Measurements from ENCODE around the gene ZNF337. TPM values are rescaled to one million over a fixed set of nuclear protein-coding genes. Genes with fewer than 3 reads are reported as not detected.
"Not testable (repeated sequence)": the region's sequence is repeated elsewhere in the genome, so short reads cannot be mapped to it uniquely, and the experiment has no call there.

Gene ZNF337
- total RNA-seq, 1 experiment from 2014 or later = 13.2 TPM

GRCh38 chr20:25669826-25670422 lies 26.7 kb downstream of the ZNF337 start:
- H3K27me3 ChIP-seq (ENCODE audit: low read length) = no peaks in the 10 kb centered on the region
- DNase-seq = peak; percentile 65
- no peaks in the 10 kb centered on the region for H3K9me2 ChIP-seq (replicated peaks; ENCODE audit: insufficient read depth, low read length)
- no peak overlapping the region for H3K4me3 ChIP-seq (ENCODE audit: low read length)
- H3K9ac ChIP-seq (ENCODE audit: low read length) = no peak overlapping the region
- H3K36me3 ChIP-seq (ENCODE audit: insufficient read depth, low read length) = peaks cover 11% of the 10 kb centered on the region; the same call in 1 of the 2 replicates
- no peak overlapping the region for H3K4me2 ChIP-seq (ENCODE audit: low read depth, low read length, poor library complexity, severe bottlenecking)
- no peaks in the 10 kb centered on the region for H3K9me3 ChIP-seq (ENCODE audit: low read length)
- H4K20me1 ChIP-seq (ENCODE audit: insufficient read depth, low read depth, low read length) = no peaks in the 10 kb centered on the region
- no peak overlapping the region for H2AFZ ChIP-seq (ENCODE audit: low read length)
- H3K27ac ChIP-seq (ENCODE audit: low read length) = no peak overlapping the region
- H3K4me1 ChIP-seq (ENCODE audit: low read length) = 0 out of 2 replicates have a peak, but pooled peaks cover 3% of the 10 kb centered on the region
- H3K79me2 ChIP-seq (ENCODE audit: low read length) = 0 out of 2 replicates have a peak, but pooled peaks cover 4% of the 10 kb centered on the region

- Histone ChIP-seq H3K27ac (ENCODE audit: low read length) (no peak overlapping the region), H3K4me1 (ENCODE audit: low read length) (0 out of 2 replicates have a peak, but pooled peaks cover 3% of the 10 kb centered on the region), H3K9me2 (replicated peaks; ENCODE audit: insufficient read depth, low read length) (no peaks in the 10 kb centered on the region), H3K36me3 (ENCODE audit: insufficient read depth, low read length) (peaks cover 8% of the 10 kb centered on the region; the same call in 1 of the 2 replicates), H4K20me1 (ENCODE audit: insufficient read depth, low read depth, low read length) (no peaks in the 10 kb centered on the region), H3K4me2 (ENCODE audit: low read depth, low read length, poor library complexity, severe bottlenecking) (no peak overlapping the region), H2AFZ (ENCODE audit: low read length) (no peak overlapping the region), H3K9ac (ENCODE audit: low read length) (no peak overlapping the region), H3K4me3 (ENCODE audit: low read length) (no peak overlapping the region), H3K9me3 (ENCODE audit: low read length) (no peaks in the 10 kb centered on the region), H3K79me2 (ENCODE audit: low read length) (0 out of 2 replicates have a peak, but pooled peaks cover 4% of the 10 kb centered on the region), H3K27me3 (ENCODE audit: low read length) (no peaks in the 10 kb centered on the region)
- DNase-seq = no peak
Measured at GRCh38 chr20:25668446-25668845, 28.2 kb downstream of the ZNF337 start.

DNA sequence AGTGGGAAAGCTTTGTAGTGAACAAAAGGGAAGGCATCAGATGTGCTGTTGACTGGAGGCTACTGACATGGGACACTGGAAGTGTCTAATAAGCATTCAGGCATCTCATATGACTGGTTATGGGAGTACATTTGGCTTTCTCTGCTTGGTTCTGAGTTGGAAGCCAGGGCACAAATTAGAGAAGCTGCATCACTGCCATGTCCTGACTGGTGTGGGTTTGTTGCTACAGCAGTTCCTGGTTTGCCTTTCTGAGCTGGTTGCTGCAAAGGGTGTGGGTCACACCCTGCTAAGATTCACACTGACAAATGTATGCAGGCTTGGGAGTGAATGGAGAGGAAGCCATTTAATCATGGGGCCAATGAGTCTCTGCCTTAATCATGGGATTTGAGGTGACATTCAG lies 36.7 kb downstream of the ZNF337 start:
- Histone ChIP-seq H3K27me3 (ENCODE audit: low read length) (no peaks in the 10 kb centered on the region), H3K9me2 (replicated peaks; ENCODE audit: insufficient read depth, low read length) (no peaks in the 10 kb centered on the region), H2AFZ (ENCODE audit: low read length) (no peak overlapping the region), H4K20me1 (ENCODE audit: insufficient read depth, low read depth, low read length) (no peaks in the 10 kb centered on the region), H3K4me2 (ENCODE audit: low read depth, low read length, poor library complexity, severe bottlenecking) (no peak overlapping the region), H3K79me2 (ENCODE audit: low read length) (0 out of 2 replicates have a peak, but pooled peaks cover 3% of the 10 kb centered on the region), H3K4me1 (ENCODE audit: low read length) (no peaks in the 10 kb centered on the region), H3K27ac (ENCODE audit: low read length) (no peak overlapping the region), H3K36me3 (ENCODE audit: insufficient read depth, low read length) (no peaks in the 10 kb centered on the region), H3K9ac (ENCODE audit: low read length) (no peak overlapping the region), H3K4me3 (ENCODE audit: low read length) (no peak overlapping the region), H3K9me3 (ENCODE audit: low read length) (no peaks in the 10 kb centered on the region)
- DNase-seq = no peak

- H3K9me2 ChIP-seq (replicated peaks; ENCODE audit: insufficient read depth, low read length) = no peaks in the 10 kb centered on the region
- no peaks in the 10 kb centered on the region for H4K20me1 ChIP-seq (ENCODE audit: insufficient read depth, low read depth, low read length)
- no peak overlapping the region for H3K9ac ChIP-seq (ENCODE audit: low read length)
- no peak for DNase-seq
- H3K27me3 ChIP-seq (ENCODE audit: low read length) = no peaks in the 10 kb centered on the region
- H3K4me2 ChIP-seq (ENCODE audit: low read depth, low read length, poor library complexity, severe bottlenecking) = no peak overlapping the region
- no peak overlapping the region for H3K27ac ChIP-seq (ENCODE audit: low read length)
- H2AFZ ChIP-seq (ENCODE audit: low read length) = no peak overlapping the region
- no peaks in the 10 kb centered on the region for H3K4me1 ChIP-seq (ENCODE audit: low read length)
- 0 out of 2 replicates have a peak, but pooled peaks cover 3% of the 10 kb centered on the region for H3K79me2 ChIP-seq (ENCODE audit: low read length)
- no peaks in the 10 kb centered on the region for H3K9me3 ChIP-seq (ENCODE audit: low read length)
- no peak overlapping the region for H3K4me3 ChIP-seq (ENCODE audit: low read length)
- H3K36me3 ChIP-seq (ENCODE audit: insufficient read depth, low read length) = peaks cover 6% of the 10 kb centered on the region; the same call in 1 of the 2 replicates
Measured at GRCh38 chr20:25654487-25654886, 42.2 kb downstream of the ZNF337 start.

DNA sequence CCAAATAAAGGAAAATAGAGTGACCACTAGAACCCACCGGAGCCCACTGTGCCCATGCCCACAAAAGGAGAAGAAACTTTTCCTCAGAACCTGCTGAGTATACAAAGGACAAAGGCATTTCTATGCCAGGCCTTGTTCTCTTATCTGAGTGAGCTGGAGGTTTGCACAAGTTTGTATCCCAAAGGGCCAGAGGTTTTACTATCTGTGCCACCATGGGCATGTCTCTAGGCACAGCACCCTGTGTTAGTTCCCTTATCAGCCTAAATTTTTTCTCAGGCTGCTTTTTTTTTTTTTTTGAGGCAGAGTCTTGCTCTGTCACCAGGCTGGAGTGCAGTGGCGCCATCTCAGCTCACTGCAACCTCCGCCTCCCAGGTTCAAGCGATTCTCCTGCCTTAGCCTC lies 43.8 kb downstream of the ZNF337 start:
- H3K4me2 ChIP-seq (ENCODE audit: low read depth, low read length, poor library complexity, severe bottlenecking); H3K27ac ChIP-seq (ENCODE audit: low read length); H3K36me3 ChIP-seq (ENCODE audit: insufficient read depth, low read length); H3K27me3 ChIP-seq (ENCODE audit: low read length); H3K4me3 ChIP-seq (ENCODE audit: low read length); H4K20me1 ChIP-seq (ENCODE audit: insufficient read depth, low read depth, low read length); H3K79me2 ChIP-seq (ENCODE audit: low read length); H3K9ac ChIP-seq (ENCODE audit: low read length); H2AFZ ChIP-seq (ENCODE audit: low read length); H3K4me1 ChIP-seq (ENCODE audit: low read length); DNase-seq; H3K9me3 ChIP-seq (ENCODE audit: low read length); H3K9me2 ChIP-seq (replicated peaks; ENCODE audit: insufficient read depth, low read length): not testable (repeated sequence)

GRCh38 chr20:25644814-25645213 lies 51.8 kb downstream of the ZNF337 start:
- no peak for DNase-seq
- Histone ChIP-seq H3K9me2 (replicated peaks; ENCODE audit: insufficient read depth, low read length) (no peaks in the 10 kb centered on the region), H3K36me3 (ENCODE audit: insufficient read depth, low read length) (peaks cover 9% of the 10 kb centered on the region; the same call in 1 of the 2 replicates), H3K79me2 (ENCODE audit: low read length) (no peaks in the 10 kb centered on the region), H4K20me1 (ENCODE audit: insufficient read depth, low read depth, low read length) (no peaks in the 10 kb centered on the region), H3K9ac (ENCODE audit: low read length) (no peak overlapping the region), H3K27me3 (ENCODE audit: low read length) (no peaks in the 10 kb centered on the region), H3K27ac (ENCODE audit: low read length) (no peak overlapping the region), H2AFZ (ENCODE audit: low read length) (no peak overlapping the region), H3K4me2 (ENCODE audit: low read depth, low read length, poor library complexity, severe bottlenecking) (no peak overlapping the region), H3K9me3 (ENCODE audit: low read length) (no peaks in the 10 kb centered on the region), H3K4me3 (ENCODE audit: low read length) (no peak overlapping the region), H3K4me1 (ENCODE audit: low read length) (no peaks in the 10 kb centered on the region)

DNA sequence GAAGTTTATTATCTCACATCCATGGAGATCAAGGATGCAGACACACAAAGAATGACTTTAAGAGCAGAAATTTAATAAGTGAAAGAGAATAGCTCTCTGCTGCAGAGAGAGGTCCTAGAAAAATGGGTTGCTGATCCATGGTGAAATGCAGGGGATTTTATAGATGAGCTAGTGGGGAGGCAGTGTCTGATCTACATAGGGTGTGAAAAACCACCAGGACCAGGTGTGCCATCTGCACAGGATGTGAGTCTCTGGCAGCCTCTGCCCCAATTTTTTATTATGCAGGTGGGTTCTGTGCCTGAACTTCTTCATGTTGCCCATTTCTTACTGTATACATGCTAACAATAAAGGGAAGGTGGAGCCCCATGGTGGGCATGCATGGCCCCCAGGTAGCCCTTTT lies 52.9 kb downstream of the ZNF337 start:
- Histone ChIP-seq H3K9ac (ENCODE audit: low read length) (no peak overlapping the region), H3K4me3 (ENCODE audit: low read length) (no peak overlapping the region), H3K4me1 (ENCODE audit: low read length) (no peaks in the 10 kb centered on the region), H3K9me2 (replicated peaks; ENCODE audit: insufficient read depth, low read length) (no peaks in the 10 kb centered on the region), H4K20me1 (ENCODE audit: insufficient read depth, low read depth, low read length) (no peaks in the 10 kb centered on the region), H3K4me2 (ENCODE audit: low read depth, low read length, poor library complexity, severe bottlenecking) (no peak overlapping the region), H2AFZ (ENCODE audit: low read length) (no peak overlapping the region), H3K9me3 (ENCODE audit: low read length) (no peaks in the 10 kb centered on the region), H3K79me2 (ENCODE audit: low read length) (no peaks in the 10 kb centered on the region), H3K27me3 (ENCODE audit: low read length) (no peaks in the 10 kb centered on the region), H3K36me3 (ENCODE audit: insufficient read depth, low read length) (peaks cover 3% of the 10 kb centered on the region; the same call in 1 of the 2 replicates), H3K27ac (ENCODE audit: low read length) (no peak overlapping the region)
- DNase-seq = no peak

DNA sequence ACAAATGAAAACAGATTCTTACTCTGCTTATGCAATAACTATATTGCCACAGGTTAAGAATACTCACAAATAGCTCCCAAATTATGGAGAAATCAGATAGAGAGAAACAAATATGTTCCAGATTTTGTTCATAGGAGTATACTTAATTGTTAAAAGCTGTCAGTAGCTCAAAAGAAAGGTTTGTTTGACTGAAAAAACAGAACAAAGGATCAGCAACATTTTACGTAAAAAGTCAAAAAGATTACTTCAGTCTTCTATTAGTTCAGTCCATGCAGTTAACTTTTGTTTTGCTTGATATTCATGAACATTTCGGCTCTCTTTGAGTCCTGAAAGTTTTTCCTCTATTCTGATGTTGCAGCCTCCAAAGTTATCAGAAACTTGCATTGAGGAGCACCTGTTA lies 59.4 kb downstream of the ZNF337 start:
- Histone ChIP-seq H3K4me1 (ENCODE audit: low read length) (no peaks in the 10 kb centered on the region), H3K4me2 (ENCODE audit: low read depth, low read length, poor library complexity, severe bottlenecking) (no peak overlapping the region), H3K36me3 (ENCODE audit: insufficient read depth, low read length) (peaks cover 30% of the 10 kb centered on the region), H3K4me3 (ENCODE audit: low read length) (no peak overlapping the region), H4K20me1 (ENCODE audit: insufficient read depth, low read depth, low read length) (no peaks in the 10 kb centered on the region), H3K9ac (ENCODE audit: low read length) (no peak overlapping the region), H3K9me2 (replicated peaks; ENCODE audit: insufficient read depth, low read length) (no peaks in the 10 kb centered on the region), H3K27ac (ENCODE audit: low read length) (no peak overlapping the region), H3K9me3 (ENCODE audit: low read length) (no peaks in the 10 kb centered on the region), H3K27me3 (ENCODE audit: low read length) (no peaks in the 10 kb centered on the region), H3K79me2 (ENCODE audit: low read length) (peaks cover 3% of the 10 kb centered on the region; the same call in 1 of the 2 replicates), H2AFZ (ENCODE audit: low read length) (no peak overlapping the region)
- no peak for DNase-seq
